CD4-positive, CD25-positive, alpha-beta regulatory T cell (primary cell): ENCODE data around the gene BEND3. TPM values are rescaled to one million over a fixed set of nuclear protein-coding genes. Genes with fewer than 3 reads are reported as not detected.
A peak's percentile ranks its signal among the peaks of the same experiment; 100 is the strongest.
"Not testable (repeated sequence)": the region's sequence is repeated elsewhere in the genome, so short reads cannot be mapped to it uniquely, and the experiment has no call there.

Source experiments
- ATAC-seq, 2 donors: fragments of 150-1000 bp; cut with Tn5 transposase; one replicate each; pipeline ENCODE4 v1.10.0; 2021; ENCODE audit warnings: low read depth in 2 of 2, moderate number of reproducible peaks in 2 of 2, moderate library complexity in 1 of 2
- DNase-seq, 3 donors: peaks; one replicate each; pipeline versions ENCODE4 v3.0.0 to v3.0.0-alpha.2; 2012 to 2022; ENCODE audit warnings: mixed read lengths in 1 of 3
- H3K27ac ChIP-seq: one replicate; pipeline ENCODE4 v1.7.0; 2013; ENCODE audit warnings: mild to moderate bottlenecking, low read length; ENCODE audit not compliant: insufficient read depth, poor library complexity, severe bottlenecking
- H3K27me3 ChIP-seq: one replicate; pipeline ENCODE4 v1.7.0; 2013; ENCODE audit warnings: low read length; ENCODE audit not compliant: control insufficient read depth, insufficient read depth
- H3K36me3 ChIP-seq: one replicate; pipeline ENCODE4 v1.7.0; 2013; ENCODE audit warnings: mild to moderate bottlenecking, low read length, moderate library complexity; ENCODE audit not compliant: control insufficient read depth, insufficient read depth
- H3K4me1 ChIP-seq: 2 replicates; pipeline ENCODE4 v1.7.0; 2013; ENCODE audit warnings: mild to moderate bottlenecking, low read length; ENCODE audit not compliant: insufficient read depth, control insufficient read depth, poor library complexity, severe bottlenecking
- H3K4me3 ChIP-seq: one replicate; pipeline ENCODE4 v1.7.0; 2013; ENCODE audit warnings: low read depth, mild to moderate bottlenecking, low read length, moderate library complexity
- H3K9me3 ChIP-seq, 2 experiments: 1 replicate in 1 of 2; 2 replicates in 1 of 2; pipeline ENCODE4 v1.7.0; 2013; ENCODE audit warnings: low read length in 2 of 2, mild to moderate bottlenecking in 1 of 2, moderate library complexity in 1 of 2; ENCODE audit not compliant: control insufficient read depth in 2 of 2
- H3K27ac Mint-ChIP-seq, 3 donors: one replicate each; pipeline ENCODE4 v1.8.0; 2020 to 2022; ENCODE audit warnings: mild to moderate bottlenecking in 3 of 3, mixed read lengths in 3 of 3, moderate library complexity in 2 of 3
- H3K27me3 Mint-ChIP-seq: one replicate; pipeline ENCODE4 v1.8.0; 2022; ENCODE audit warnings: mild to moderate bottlenecking, mixed read lengths
- H3K36me3 Mint-ChIP-seq: one replicate; pipeline ENCODE4 v1.8.0; 2020; ENCODE audit warnings: mixed read lengths
- H3K4me1 Mint-ChIP-seq, 4 donors: one replicate each; pipeline ENCODE4 v1.8.0; 2020 to 2022; ENCODE audit warnings: mixed read lengths in 4 of 4, mild to moderate bottlenecking in 1 of 4
- H3K4me3 Mint-ChIP-seq, 4 donors: one replicate each; pipeline ENCODE4 v1.8.0; 2020 to 2022; ENCODE audit warnings: mild to moderate bottlenecking in 4 of 4, mixed read lengths in 4 of 4, moderate library complexity in 3 of 4
- H3K9me3 Mint-ChIP-seq, 7 donors: one replicate each; pipeline ENCODE4 v1.8.0; 2020 to 2022; ENCODE audit warnings: mixed read lengths in 7 of 7, mild to moderate bottlenecking in 3 of 7, moderate library complexity in 2 of 7
- polyA plus RNA-seq, 4 donors: library from polyadenylated mRNA; unstranded; fragments of 300-500 nt; fragmentation: Illumina TruSeq; gene quantifications; one replicate each; pipeline ENCODE4 v1.2.3, GENCODE V29; 2021
- total RNA-seq: library from RNA; stranded (reverse); gene quantifications from one replicate; pipeline ENCODE4 v1.2.3, GENCODE V29; 2022

Gene BEND3
- total and polyA plus RNA-seq, 5 donors from 2014 or later, result 0.05 to 0.89 (median 0.26) TPM

DNA sequence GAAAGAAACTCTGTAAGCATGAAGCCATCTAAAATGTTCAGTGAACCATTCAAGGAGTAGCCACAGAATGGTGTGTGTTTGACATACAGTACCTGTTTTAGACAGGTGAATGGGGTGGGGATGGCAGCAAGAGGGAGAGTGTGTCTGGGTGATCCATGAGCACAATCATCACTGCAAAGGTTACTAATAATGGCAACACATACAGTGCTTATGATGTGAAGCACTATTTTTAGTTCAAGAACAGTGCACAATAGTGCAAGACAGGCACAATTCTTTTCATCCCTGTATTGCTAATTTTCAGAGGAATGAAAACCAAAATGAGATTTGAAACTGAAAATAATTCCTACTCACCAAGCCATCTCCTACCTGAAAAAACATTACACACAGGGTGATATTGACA is 14.1 kb downstream of the BEND3 start:
- no peaks in the 10 kb centered on the region for H3K36me3 Mint-ChIP-seq
- Histone ChIP-seq H3K9me3 (no peaks in the 10 kb centered on the region), H3K27me3 (no peaks in the 10 kb centered on the region), H3K4me1 (no peaks in the 10 kb centered on the region), H3K4me3 (no peak overlapping the region), H3K27ac (no peak overlapping the region), H3K36me3 (no peaks in the 10 kb centered on the region)
- H3K9me3 Mint-ChIP-seq, result no peaks in the 10 kb centered on the region
- H3K27ac Mint-ChIP-seq, result no peak overlapping the region
- H3K27me3 Mint-ChIP-seq, result no peaks in the 10 kb centered on the region
- peaks cover 0 to 10% (median 5%) of the 10 kb centered on the region in 4 donors for H3K4me1 Mint-ChIP-seq
- ATAC-seq, result no peak
- no peak for DNase-seq
- no peak overlapping the region for H3K4me3 Mint-ChIP-seq

- Mint-ChIP-seq H3K36me3 (no peaks in the 10 kb centered on the region), H3K27me3 (no peaks in the 10 kb centered on the region), H3K27ac (peak overlapping the region in 1 of 3 donors; percentile 56)
These were observed 16.6 kb downstream of the BEND3 start for GRCh38 chr6:107098436-107099307.

GRCh38 chr6:107084459-107084858 is 30.9 kb downstream of the BEND3 start:
- not testable (repeated sequence) for H3K27me3 Mint-ChIP-seq, H3K27me3 ChIP-seq, H3K4me3 Mint-ChIP-seq, H3K27ac ChIP-seq, ATAC-seq, H3K4me1 ChIP-seq, DNase-seq, H3K9me3 ChIP-seq, H3K9me3 Mint-ChIP-seq, H3K4me3 ChIP-seq, H3K27ac Mint-ChIP-seq, H3K36me3 ChIP-seq, H3K4me1 Mint-ChIP-seq
- H3K36me3 Mint-ChIP-seq, result peaks cover 14% of the 10 kb centered on the region

More at GRCh38 chr6:107098436-107099307, 16.6 kb downstream of the BEND3 start:
- Mint-ChIP-seq H3K4me3 (no peak overlapping the region), H3K4me1 (peaks cover 0 to 10% (median 5%) of the 10 kb centered on the region in 4 donors), H3K9me3 (peaks cover 0 to 1% (median 0%) of the 10 kb centered on the region in 7 donors)
- Histone ChIP-seq H3K36me3 (no peaks in the 10 kb centered on the region), H3K9me3 (no peaks in the 10 kb centered on the region), H3K4me1 (no peaks in the 10 kb centered on the region), H3K4me3 (no peak overlapping the region), H3K27ac (no peak overlapping the region), H3K27me3 (no peaks in the 10 kb centered on the region)
- DNase-seq (no peak), ATAC-seq (no peak)

DNA sequence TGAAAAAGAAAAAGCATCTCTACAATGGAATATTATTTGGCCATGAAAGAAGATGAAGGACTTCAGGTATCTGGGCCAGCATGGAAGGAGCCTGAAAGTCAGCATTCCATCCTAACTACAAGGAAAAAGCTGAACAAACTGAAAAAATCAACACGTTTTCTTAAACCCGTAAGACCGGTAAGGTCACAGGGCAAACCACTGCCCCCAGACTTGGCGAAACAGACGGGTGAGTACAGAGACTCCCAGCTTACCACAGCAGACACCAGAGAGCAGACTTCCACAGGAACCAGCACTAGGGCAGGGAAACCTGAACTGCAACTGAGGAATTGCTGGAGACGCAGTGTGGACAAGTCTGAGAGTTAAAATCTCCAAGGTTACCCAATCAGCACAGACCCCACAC is 31.4 kb downstream of the BEND3 start:
- H3K9me3 Mint-ChIP-seq, result no peaks in the 10 kb centered on the region
- Histone ChIP-seq H3K27ac (no peak overlapping the region), H3K4me1 (no peaks in the 10 kb centered on the region), H3K4me3 (no peak overlapping the region), H3K36me3 (no peaks in the 10 kb centered on the region), H3K9me3 (no peaks in the 10 kb centered on the region), H3K27me3 (no peaks in the 10 kb centered on the region)
- no peak overlapping the region for H3K4me3 Mint-ChIP-seq
- no peak overlapping the region for H3K27ac Mint-ChIP-seq
- H3K4me1 Mint-ChIP-seq, result peaks cover 0 to 4% (median under 1%) of the 10 kb centered on the region in 4 donors
- no peak for ATAC-seq
- H3K36me3 Mint-ChIP-seq, result peaks cover 14% of the 10 kb centered on the region
- no peak for DNase-seq
- H3K27me3 Mint-ChIP-seq, result no peaks in the 10 kb centered on the region

DNA sequence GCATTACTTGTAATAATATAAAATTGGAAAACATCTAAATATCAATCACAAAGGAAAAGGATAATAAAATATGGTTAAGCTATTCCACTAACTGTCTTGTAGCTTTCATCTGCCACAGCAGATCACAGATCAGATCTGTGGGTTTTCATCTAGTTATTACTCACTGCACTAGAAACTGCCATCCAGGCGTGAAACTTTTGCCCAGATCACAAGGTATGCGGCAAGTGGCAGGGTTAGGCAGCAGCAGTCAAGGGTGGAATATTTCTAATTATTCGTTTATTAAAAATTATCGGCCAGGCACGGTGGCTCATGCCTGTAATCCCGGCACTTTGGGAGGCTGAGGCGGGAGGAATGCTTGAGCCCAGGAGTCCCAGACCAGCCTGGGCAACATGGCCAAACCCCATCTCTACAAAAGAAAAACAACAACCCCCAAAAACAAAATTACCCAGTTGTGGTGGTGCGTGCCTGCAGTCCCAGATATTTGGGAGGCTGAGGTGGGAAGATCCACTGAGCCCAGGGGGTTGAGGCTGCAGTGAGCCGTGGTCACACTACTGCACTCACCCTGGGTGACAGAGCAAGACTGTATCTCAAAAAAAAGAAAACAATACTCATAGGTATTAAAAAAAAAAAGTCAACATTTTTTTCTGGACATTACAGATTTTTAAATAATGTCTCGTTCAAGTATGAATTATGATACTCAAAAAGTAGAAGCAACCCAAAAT is 32.1 kb downstream of the BEND3 start:
- no peaks in the 10 kb centered on the region for H3K36me3 ChIP-seq
- peaks cover 9% of the 10 kb centered on the region for H3K36me3 Mint-ChIP-seq
- H3K4me1 Mint-ChIP-seq, result peaks cover 0 to 2% (median under 1%) of the 10 kb centered on the region in 4 donors
- H3K9me3 Mint-ChIP-seq, result no peaks in the 10 kb centered on the region
- no peak overlapping the region for H3K4me3 ChIP-seq
- H3K27me3 ChIP-seq, result no peaks in the 10 kb centered on the region
- peak in 1 of 3 donors; percentile 44 for DNase-seq
- H3K27ac ChIP-seq, result no peak overlapping the region
- no peaks in the 10 kb centered on the region for H3K27me3 Mint-ChIP-seq
- H3K4me1 ChIP-seq, result no peaks in the 10 kb centered on the region
- no peak for ATAC-seq
- H3K9me3 ChIP-seq, result no peaks in the 10 kb centered on the region
- H3K4me3 Mint-ChIP-seq, result no peak overlapping the region
- no peak overlapping the region for H3K27ac Mint-ChIP-seq

DNA sequence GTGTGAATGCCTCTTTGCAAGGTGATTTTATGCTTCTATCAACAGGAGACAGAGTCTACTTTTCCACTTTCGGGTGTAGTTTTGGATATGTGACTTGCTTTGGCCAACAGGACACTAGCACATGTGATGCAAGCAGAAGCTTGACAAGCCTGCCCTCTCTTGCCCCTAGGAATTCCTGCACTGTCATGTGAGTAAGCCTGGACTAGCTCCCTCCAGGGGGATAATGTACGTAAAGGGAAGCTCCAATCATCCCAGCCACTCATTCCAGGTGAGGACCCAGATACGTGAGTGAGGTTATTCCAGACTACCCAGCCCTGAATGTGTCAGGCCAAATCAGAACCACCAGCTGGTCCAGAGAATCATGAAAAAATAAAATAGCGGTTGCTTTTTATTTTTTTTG is 33.3 kb downstream of the BEND3 start:
- peaks cover 7% of the 10 kb centered on the region for H3K36me3 Mint-ChIP-seq
- DNase-seq (no peak), ATAC-seq (no peak)
- no peak overlapping the region for H3K4me3 Mint-ChIP-seq
- no peak overlapping the region for H3K27ac Mint-ChIP-seq
- no peaks in the 10 kb centered on the region for H3K27me3 Mint-ChIP-seq
- Histone ChIP-seq H3K27me3 (no peaks in the 10 kb centered on the region), H3K4me3 (no peak overlapping the region), H3K36me3 (no peaks in the 10 kb centered on the region), H3K27ac (no peak overlapping the region), H3K4me1 (no peaks in the 10 kb centered on the region), H3K9me3 (no peaks in the 10 kb centered on the region)
- H3K4me1 Mint-ChIP-seq, result no peaks in the 10 kb centered on the region
- H3K9me3 Mint-ChIP-seq, result no peaks in the 10 kb centered on the region

GRCh38 chr6:107080036-107080435 is 35.3 kb downstream of the BEND3 start:
- Histone ChIP-seq H3K27me3 (no peaks in the 10 kb centered on the region), H3K4me1 (no peaks in the 10 kb centered on the region), H3K4me3 (no peak overlapping the region), H3K36me3 (no peaks in the 10 kb centered on the region), H3K9me3 (no peaks in the 10 kb centered on the region), H3K27ac (no peak overlapping the region)
- Mint-ChIP-seq H3K27me3 (no peaks in the 10 kb centered on the region), H3K4me1 (no peaks in the 10 kb centered on the region), H3K27ac (no peak overlapping the region), H3K9me3 (no peaks in the 10 kb centered on the region), H3K4me3 (no peak overlapping the region), H3K36me3 (peaks cover 6% of the 10 kb centered on the region)
- ATAC-seq (no peak), DNase-seq (peak in 1 of 3 donors; percentile 18)
